Glomerular visceral epithelial cell (primary cell): ENCODE measurements around the gene MAP3K4.
"Not testable (repeated sequence)": the region's sequence is repeated elsewhere in the genome, so short reads cannot be mapped to it uniquely, and the experiment has no call there.

Experiments
- DNase-seq: peaks from one replicate; pipeline ENCODE4 v3.0.0-alpha.2; 2016; ENCODE audit errors: extremely low spot score

The MAP3K4 gene

GRCh38 chr6:160967833-160968232, 23.7 kb upstream of the MAP3K4 start:
- no peak for DNase-seq

GRCh38 chr6:160971171-160971570, 20.4 kb upstream of the MAP3K4 start:
- no peak for DNase-seq

- peak; percentile 45 for DNase-seq
Observed at GRCh38 chr6:160972111-160972510, 19.5 kb upstream of the MAP3K4 start.

GRCh38 chr6:160972594-160972993, 19.0 kb upstream of the MAP3K4 start:
- DNase-seq = not testable (repeated sequence)

- DNase-seq = no peak
Observed at GRCh38 chr6:160973311-160974250, 18.0 kb upstream of the MAP3K4 start.

- DNase-seq = peak; percentile 45
Observed at GRCh38 chr6:160974304-160974771, 17.2 kb upstream of the MAP3K4 start.

GRCh38 chr6:160975162-160975561, 16.4 kb upstream of the MAP3K4 start:
- no peak for DNase-seq

- DNase-seq = not testable (repeated sequence)
Observed at GRCh38 chr6:160975961-160976360, 15.6 kb upstream of the MAP3K4 start.

GRCh38 chr6:160978141-160978901, 13.2 kb upstream of the MAP3K4 start:
- no peak for DNase-seq

GRCh38 chr6:160979061-160979708, 12.4 kb upstream of the MAP3K4 start:
- DNase-seq = no peak

- DNase-seq = not testable (repeated sequence)
Observed at GRCh38 chr6:160983377-160983948, 8.1 kb upstream of the MAP3K4 start.

- DNase-seq = no peak
Observed at GRCh38 chr6:160986851-160987250, 4.7 kb upstream of the MAP3K4 start.

GRCh38 chr6:160987265-160987664, 4.3 kb upstream of the MAP3K4 start:
- DNase-seq = no peak

- no peak for DNase-seq
Observed at GRCh38 chr6:160990847-160991405, 643 bp upstream of the MAP3K4 start.

GRCh38 chr6:160992061-160992979, 751 bp downstream of the MAP3K4 start:
- peak; percentile 66 for DNase-seq

- no peak for DNase-seq
Observed at GRCh38 chr6:160992980-160993314, 1.4 kb downstream of the MAP3K4 start.

- DNase-seq = no peak
Observed at GRCh38 chr6:160995271-160995670, 3.7 kb downstream of the MAP3K4 start.

GRCh38 chr6:160996131-160996601, 4.6 kb downstream of the MAP3K4 start:
- no peak for DNase-seq

- DNase-seq = no peak
Observed at GRCh38 chr6:160998217-160998616, 6.6 kb downstream of the MAP3K4 start.

- DNase-seq = no peak
Observed at GRCh38 chr6:160998766-160999165, 7.2 kb downstream of the MAP3K4 start.
